Cardiac fibroblast (primary cell): ENCODE results near the gene RPL10.
A peak's percentile ranks its signal among the peaks of the same experiment; 100 is the strongest.

ENCODE experiments used
- DNase-seq, 2 donors: peaks; one replicate each; pipeline versions ENCODE4 v3.0.0 to v3.0.0-alpha.2; 2010; ENCODE audit warnings: low read depth in 2 of 2
- H3K4me3 ChIP-seq, 2 donors: replicated peaks in 1 of 2; 1 replicate in 1 of 2; 2 replicates in 1 of 2; pipeline ENCODE4 v1.5.1; 2011; ENCODE audit warnings: low read depth in 2 of 2, low read length in 2 of 2, mild to moderate bottlenecking in 2 of 2, moderate library complexity in 1 of 2
- CTCF ChIP-seq: IDR thresholded peaks from one replicate; pipeline ENCODE4 v1.5.1; 2011; ENCODE audit warnings: low read depth, mild to moderate bottlenecking, low read length, inconsistent platforms

The RPL10 gene

GRCh38 chrX:154411981-154412340, 13.8 kb downstream of the RPL10 start:
- DNase-seq, result peak; percentile 52 to 53
- H3K4me3 ChIP-seq, result peak overlapping the region; percentile 50 to 68
- TF ChIP-seq CTCF, result no peak

GRCh38 chrX:154412468-154412867, 14.3 kb downstream of the RPL10 start:
- no peak for TF ChIP-seq CTCF
- peak overlapping the region; percentile 50 to 68 for H3K4me3 ChIP-seq
- peak; percentile 13 to 17 for DNase-seq

- no peak for TF ChIP-seq CTCF
- no peak for DNase-seq
- no peak overlapping the region for H3K4me3 ChIP-seq
Measured at GRCh38 chrX:154413142-154413541, 15.0 kb downstream of the RPL10 start.

GRCh38 chrX:154417157-154417556, 19.0 kb downstream of the RPL10 start:
- H3K4me3 ChIP-seq, result no peak overlapping the region
- TF ChIP-seq CTCF, result no peak
- DNase-seq, result no peak

GRCh38 chrX:154419189-154419588, 21.0 kb downstream of the RPL10 start:
- no peak overlapping the region for H3K4me3 ChIP-seq
- DNase-seq, result no peak
- TF ChIP-seq CTCF, result no peak

- no peak for TF ChIP-seq CTCF
- DNase-seq, result no peak
- no peak overlapping the region for H3K4me3 ChIP-seq
Measured at GRCh38 chrX:154419688-154420401, 21.7 kb downstream of the RPL10 start.

- TF ChIP-seq CTCF, result no peak
- DNase-seq, result no peak
- H3K4me3 ChIP-seq, result no peak overlapping the region
Measured at GRCh38 chrX:154420402-154420756, 22.2 kb downstream of the RPL10 start.
